ENCODE data around the gene SAPCD2.

SAPCD2 gene

DNA sequence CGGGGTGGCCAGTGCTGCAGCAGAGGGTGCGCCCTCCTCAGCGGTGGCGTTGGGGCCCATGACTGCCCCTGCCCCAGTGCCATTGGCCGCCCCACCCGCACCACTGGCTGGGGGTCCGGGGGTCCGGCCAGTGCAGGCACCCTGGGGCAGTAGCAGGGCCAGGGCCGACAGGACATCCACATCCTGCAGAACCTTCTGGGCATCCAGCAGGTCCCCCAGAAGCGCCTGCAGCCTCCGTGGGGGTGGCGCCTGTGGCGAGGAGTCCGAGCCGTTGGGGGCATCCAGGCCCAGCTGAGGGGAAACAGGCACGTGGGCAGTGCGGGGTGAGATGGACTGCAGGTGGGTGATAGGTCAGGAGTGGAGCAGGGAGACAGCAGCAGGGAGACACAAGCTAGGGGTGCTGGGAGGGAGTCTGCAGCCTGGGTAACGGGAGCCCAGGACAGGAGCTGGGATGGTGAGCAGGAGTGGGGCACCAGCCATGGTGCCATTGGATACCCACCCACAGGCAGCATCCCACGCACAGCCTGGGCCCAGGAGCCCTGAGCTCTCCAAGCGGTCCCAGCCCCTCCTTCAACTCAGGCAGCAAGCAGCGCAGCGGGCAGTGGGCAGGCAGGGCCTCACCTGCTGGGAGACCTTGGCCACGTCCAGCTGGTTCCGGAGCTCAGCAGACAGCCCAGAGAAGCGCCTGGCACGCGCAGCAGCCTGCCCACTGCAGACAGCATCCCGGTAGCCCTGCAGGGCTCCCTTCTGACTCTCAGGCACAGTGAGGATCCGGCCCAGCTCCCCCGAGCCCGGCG lies 49.4 kb downstream of the SAPCD2 start:
- no peak for TF ChIP-seq SUZ12 (IDR thresholded peaks at IDR 0.05; ENCODE audit: extremely low read depth, insufficient read depth, insufficient read length)
- TF ChIP-seq YY1 (IDR thresholded peaks at IDR 0.05; ENCODE audit: insufficient read depth, insufficient read length), result no peak
- TF ChIP-seq ZNF274 (IDR thresholded peaks at IDR 0.05; ENCODE audit: low read depth, low read length), result no peak
- H3K4me3 ChIP-seq (ENCODE audit: insufficient read length, low read depth), result no peak overlapping the region
- peaks cover 9% of the 10 kb centered on the region for H3K36me3 ChIP-seq (ENCODE audit: insufficient read depth, insufficient read length, low read length)

DNA sequence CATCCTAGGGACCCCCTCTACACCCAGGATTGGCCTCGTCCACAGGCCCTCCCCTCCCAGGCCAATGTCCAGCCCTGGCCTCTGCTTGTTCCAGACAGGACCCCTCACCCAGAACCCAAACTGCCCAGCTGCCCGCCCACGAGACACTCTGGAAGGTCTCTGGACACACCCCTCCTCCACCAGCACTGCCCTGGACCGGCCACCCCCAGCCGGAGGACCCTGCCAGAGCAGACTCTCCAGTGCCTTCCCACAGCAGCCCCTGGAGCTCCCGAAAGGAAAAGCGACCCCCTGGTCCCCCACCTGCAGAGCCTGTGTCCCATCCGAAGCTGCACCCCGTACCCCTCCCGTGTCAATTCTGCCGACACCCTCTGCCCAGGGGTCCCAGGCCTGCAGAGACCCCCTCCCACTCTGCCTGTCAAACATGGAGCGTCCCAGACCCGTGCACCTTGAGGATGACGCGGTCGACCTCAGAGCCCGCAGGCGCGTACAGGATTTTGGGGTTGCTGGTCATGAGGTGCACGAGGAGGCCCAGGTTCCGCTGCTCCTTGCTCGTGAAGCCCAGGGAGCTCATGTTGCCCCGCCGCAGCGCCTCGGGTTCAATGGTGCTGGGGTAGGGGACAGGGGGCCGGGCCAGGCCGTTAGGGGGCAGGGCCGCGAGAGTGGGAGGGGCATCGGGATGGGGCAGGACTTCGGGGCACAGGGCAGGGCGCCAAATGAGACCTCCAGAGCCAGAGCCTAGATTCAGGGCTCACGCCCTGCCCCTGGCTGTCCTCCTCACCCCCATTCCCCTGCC lies 50.3 kb downstream of the SAPCD2 start:
- no peaks in the 10 kb centered on the region; the same call in 1 of the 2 replicates for H3K9me3 ChIP-seq (ENCODE audit: insufficient read depth, low read length)
- H3K4me3 ChIP-seq (ENCODE audit: insufficient read length, low read depth), result no peak overlapping the region
- no peak for DNase-seq (ENCODE audit: low read depth, low spot score)
- no peak for TF ChIP-seq ZNF274 (IDR thresholded peaks at IDR 0.05; ENCODE audit: low read depth, low read length)
- TF ChIP-seq YY1 (IDR thresholded peaks at IDR 0.05; ENCODE audit: insufficient read depth, insufficient read length), result no peak
- TF ChIP-seq SUZ12 (IDR thresholded peaks at IDR 0.05; ENCODE audit: extremely low read depth, insufficient read depth, insufficient read length), result no peak
- H3K36me3 ChIP-seq (ENCODE audit: insufficient read depth, insufficient read length, low read length), result peaks cover 10% of the 10 kb centered on the region
- no peak overlapping the region for H3K9ac ChIP-seq (ENCODE audit: insufficient read length, low read depth)
- H3K4me1 ChIP-seq (ENCODE audit: insufficient read depth, insufficient read length), result peaks cover 22% of the 10 kb centered on the region
- H3K27me3 ChIP-seq (ENCODE audit: insufficient read depth, insufficient read length), result no peaks in the 10 kb centered on the region

More for the DNA sequence above, 49.4 kb downstream of the SAPCD2 start:
- H3K9ac ChIP-seq (ENCODE audit: insufficient read length, low read depth), result no peak overlapping the region
- H3K27me3 ChIP-seq (ENCODE audit: insufficient read depth, insufficient read length), result peaks cover 3% of the 10 kb centered on the region
- H3K9me3 ChIP-seq (ENCODE audit: insufficient read depth, low read length), result no peaks in the 10 kb centered on the region
- DNase-seq (ENCODE audit: low read depth, low spot score), result no peak
- peaks cover 28% of the 10 kb centered on the region for H3K4me1 ChIP-seq (ENCODE audit: insufficient read depth, insufficient read length)

GRCh38 chr9:137018761-137019559 lies 51.4 kb downstream of the SAPCD2 start:
- no peaks in the 10 kb centered on the region for H3K27me3 ChIP-seq (ENCODE audit: insufficient read depth, insufficient read length)
- peaks cover 20% of the 10 kb centered on the region for H3K4me1 ChIP-seq (ENCODE audit: insufficient read depth, insufficient read length)
- DNase-seq (ENCODE audit: low read depth, low spot score), result no peak
- peaks cover 10% of the 10 kb centered on the region for H3K36me3 ChIP-seq (ENCODE audit: insufficient read depth, insufficient read length, low read length)
- no peak overlapping the region for H3K9ac ChIP-seq (ENCODE audit: insufficient read length, low read depth)
- no peaks in the 10 kb centered on the region; the same call in 1 of the 2 replicates for H3K9me3 ChIP-seq (ENCODE audit: insufficient read depth, low read length)
- H3K4me3 ChIP-seq (ENCODE audit: insufficient read length, low read depth), result no peak overlapping the region
- TF ChIP-seq YY1 (IDR thresholded peaks at IDR 0.05; ENCODE audit: insufficient read depth, insufficient read length) (no peak), SUZ12 (IDR thresholded peaks at IDR 0.05; ENCODE audit: extremely low read depth, insufficient read depth, insufficient read length) (no peak), ZNF274 (IDR thresholded peaks at IDR 0.05; ENCODE audit: low read depth, low read length) (no peak)

DNA sequence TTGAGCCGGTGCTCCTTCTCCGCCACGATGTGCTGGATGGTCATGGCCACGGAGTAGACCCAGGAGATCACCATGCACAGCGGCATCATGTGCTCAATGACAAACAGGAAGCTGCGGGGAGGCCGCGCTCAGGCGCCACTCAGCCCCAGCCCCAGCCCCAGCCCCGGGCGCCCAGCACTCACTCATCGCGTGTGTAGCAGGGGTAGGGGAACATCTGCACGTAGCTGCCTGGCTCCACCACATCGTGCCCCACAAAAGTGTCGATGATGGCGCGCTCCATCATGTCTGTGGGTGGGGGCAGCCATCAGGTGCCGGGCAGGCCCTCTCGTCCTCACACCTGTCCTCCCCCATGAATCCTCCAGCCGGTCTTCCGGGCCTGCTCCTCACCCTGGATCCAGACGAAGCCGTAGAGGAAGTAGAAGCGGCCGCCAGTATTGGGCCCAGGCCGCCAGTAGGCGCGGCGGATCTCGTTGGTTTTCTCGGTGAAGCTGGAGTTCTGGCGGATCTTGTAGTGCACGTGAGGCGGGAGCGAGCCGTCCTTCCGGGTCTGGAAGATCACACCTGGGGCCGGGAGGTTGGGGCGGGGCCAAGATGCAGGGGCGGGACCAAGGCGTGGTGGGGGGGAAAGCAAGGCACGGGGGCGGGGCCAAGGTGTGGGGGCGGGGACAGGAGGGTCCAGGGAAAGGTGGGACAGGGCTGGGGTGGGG lies 52.4 kb downstream of the SAPCD2 start:
- Histone ChIP-seq H3K9me3 (ENCODE audit: insufficient read depth, low read length) (no peaks in the 10 kb centered on the region; the same call in 1 of the 2 replicates), H3K4me3 (ENCODE audit: insufficient read length, low read depth) (no peak overlapping the region), H3K9ac (ENCODE audit: insufficient read length, low read depth) (no peak overlapping the region), H3K4me1 (ENCODE audit: insufficient read depth, insufficient read length) (peaks cover 11% of the 10 kb centered on the region), H3K27me3 (ENCODE audit: insufficient read depth, insufficient read length) (no peaks in the 10 kb centered on the region), H3K36me3 (ENCODE audit: insufficient read depth, insufficient read length, low read length) (peaks cover 10% of the 10 kb centered on the region)
- TF ChIP-seq YY1 (IDR thresholded peaks at IDR 0.05; ENCODE audit: insufficient read depth, insufficient read length) (no peak), SUZ12 (IDR thresholded peaks at IDR 0.05; ENCODE audit: extremely low read depth, insufficient read depth, insufficient read length) (no peak), ZNF274 (IDR thresholded peaks at IDR 0.05; ENCODE audit: low read depth, low read length) (no peak)
- DNase-seq (ENCODE audit: low read depth, low spot score), result no peak

DNA sequence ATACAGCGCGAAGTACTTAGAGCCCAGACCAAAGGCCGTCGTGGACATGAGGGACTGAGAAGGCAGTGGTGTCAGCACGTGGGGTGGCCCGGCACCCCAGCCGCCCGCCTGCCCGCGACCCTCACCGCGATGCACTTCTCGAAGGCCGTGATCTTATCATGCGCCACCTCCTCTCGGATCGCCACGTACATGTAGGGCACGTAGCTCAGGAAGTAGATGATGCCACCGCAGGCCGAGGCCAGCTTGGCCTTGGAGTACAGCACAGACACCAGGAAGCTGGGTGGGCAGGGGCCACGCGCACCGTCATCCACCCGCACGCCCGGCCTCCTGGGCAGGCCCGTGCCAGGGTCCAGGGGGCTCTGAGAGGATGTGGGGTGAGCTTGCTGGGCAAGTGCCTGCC lies 53.3 kb downstream of the SAPCD2 start:
- no peak for TF ChIP-seq SUZ12 (IDR thresholded peaks at IDR 0.05; ENCODE audit: extremely low read depth, insufficient read depth, insufficient read length)
- no peak for TF ChIP-seq ZNF274 (IDR thresholded peaks at IDR 0.05; ENCODE audit: low read depth, low read length)
- TF ChIP-seq YY1 (IDR thresholded peaks at IDR 0.05; ENCODE audit: insufficient read depth, insufficient read length), result no peak
- DNase-seq (ENCODE audit: low read depth, low spot score), result no peak
- Histone ChIP-seq H3K4me3 (ENCODE audit: insufficient read length, low read depth) (no peak overlapping the region), H3K36me3 (ENCODE audit: insufficient read depth, insufficient read length, low read length) (peaks cover 10% of the 10 kb centered on the region), H3K4me1 (ENCODE audit: insufficient read depth, insufficient read length) (peaks cover 5% of the 10 kb centered on the region), H3K27me3 (ENCODE audit: insufficient read depth, insufficient read length) (no peaks in the 10 kb centered on the region), H3K9ac (ENCODE audit: insufficient read length, low read depth) (no peak overlapping the region), H3K9me3 (ENCODE audit: insufficient read depth, low read length) (no peaks in the 10 kb centered on the region; the same call in 1 of the 2 replicates)

DNA sequence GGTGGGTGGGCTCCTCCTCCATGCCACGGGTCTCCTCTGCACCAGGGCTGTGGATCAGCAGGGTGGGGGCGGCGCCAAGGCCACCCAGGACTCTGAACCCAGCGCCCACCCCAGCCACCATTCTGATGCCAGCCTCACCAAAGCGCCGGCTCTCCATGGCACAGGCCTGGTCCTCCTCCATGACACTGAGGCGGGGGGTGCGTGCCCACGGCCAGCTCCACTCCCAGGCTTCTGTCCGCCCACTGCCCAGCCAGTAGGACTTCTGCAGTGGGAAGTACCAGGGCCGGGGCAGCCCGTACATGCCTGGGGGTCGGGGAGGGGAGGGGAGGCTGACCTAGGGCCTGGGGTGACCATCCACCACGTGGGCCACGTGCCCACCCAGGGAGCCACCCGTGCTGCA lies 53.9 kb downstream of the SAPCD2 start:
- peaks cover 5% of the 10 kb centered on the region for H3K4me1 ChIP-seq (ENCODE audit: insufficient read depth, insufficient read length)
- no peak overlapping the region for H3K9ac ChIP-seq (ENCODE audit: insufficient read length, low read depth)
- peaks cover 10% of the 10 kb centered on the region for H3K36me3 ChIP-seq (ENCODE audit: insufficient read depth, insufficient read length, low read length)
- TF ChIP-seq SUZ12 (IDR thresholded peaks at IDR 0.05; ENCODE audit: extremely low read depth, insufficient read depth, insufficient read length) (no peak), ZNF274 (IDR thresholded peaks at IDR 0.05; ENCODE audit: low read depth, low read length) (no peak), YY1 (IDR thresholded peaks at IDR 0.05; ENCODE audit: insufficient read depth, insufficient read length) (no peak)
- no peak overlapping the region for H3K4me3 ChIP-seq (ENCODE audit: insufficient read length, low read depth)
- DNase-seq (ENCODE audit: low read depth, low spot score), result no peak
- no peaks in the 10 kb centered on the region; the same call in 1 of the 2 replicates for H3K9me3 ChIP-seq (ENCODE audit: insufficient read depth, low read length)
- H3K27me3 ChIP-seq (ENCODE audit: insufficient read depth, insufficient read length), result no peaks in the 10 kb centered on the region

Data from NT2/D1 (cell line).